ENCODE data around the gene COX7A1. TPM values are rescaled to one million over a fixed set of nuclear protein-coding genes. Genes with fewer than 3 reads are reported as not detected.

Gene COX7A1
- total RNA-seq, 1 experiment from 2014 or later = not detected

Other genes starting within 250 kb of the COX7A1 start
- not detected in 2 replicates for gene HCST, start 249.9 kb downstream of the COX7A1 start, total RNA-seq (2014; rRNA removed; shearing (Covaris generic))
- gene TYROBP, start 244.2 kb downstream of the COX7A1 start, total RNA-seq (2014; rRNA removed; shearing (Covaris generic)) = not detected in 2 replicates
- 1.8 and 3.3 TPM in 2 replicates for gene LRFN3, start 216.1 kb downstream of the COX7A1 start, total RNA-seq (2014; rRNA removed; shearing (Covaris generic))
- 13.3 and 14.1 TPM in 2 replicates for gene SDHAF1, start 157.3 kb downstream of the COX7A1 start, total RNA-seq (2014; rRNA removed; shearing (Covaris generic))
- not detected in 2 replicates for gene SYNE4, start 143.6 kb downstream of the COX7A1 start, total RNA-seq (2014; rRNA removed; shearing (Covaris generic))
- gene ALKBH6, start 138.2 kb downstream of the COX7A1 start, total RNA-seq (2014; rRNA removed; shearing (Covaris generic)) = 11.9 and 14.9 TPM in 2 replicates
- 0.34 and 0.43 TPM in 2 replicates for gene CLIP3, start 119.6 kb downstream of the COX7A1 start, total RNA-seq (2014; rRNA removed; shearing (Covaris generic))
- gene THAP8, start 98.2 kb downstream of the COX7A1 start, total RNA-seq (2014; rRNA removed; shearing (Covaris generic)) = 1.5 and 1.6 TPM in 2 replicates
- 2.7 and 4.1 TPM in 2 replicates for gene WDR62, start 97.5 kb downstream of the COX7A1 start, total RNA-seq (2014; rRNA removed; shearing (Covaris generic))
- gene OVOL3, start 41.3 kb downstream of the COX7A1 start, total RNA-seq (2014; rRNA removed; shearing (Covaris generic)) = not detected in 2 replicates
- gene POLR2I, start 37.6 kb downstream of the COX7A1 start, total RNA-seq (2014; rRNA removed; shearing (Covaris generic)) = 62.8 and 70.4 TPM in 2 replicates
- gene TBCB, start 37.0 kb downstream of the COX7A1 start, total RNA-seq (2014; rRNA removed; shearing (Covaris generic)) = 181 and 190 TPM in 2 replicates
- gene CAPNS1, start 12.4 kb downstream of the COX7A1 start, total RNA-seq (2014; rRNA removed; shearing (Covaris generic)) = 214 and 271 TPM in 2 replicates
- 1.7 and 2.6 TPM in 2 replicates for gene ZNF565, start 62.2 kb upstream of the COX7A1 start, total RNA-seq (2014; rRNA removed; shearing (Covaris generic))
- gene ZNF146, start 62.7 kb upstream of the COX7A1 start, total RNA-seq (2014; rRNA removed; shearing (Covaris generic)) = 88.8 and 97.2 TPM in 2 replicates
- 3.0 and 3.5 TPM in 2 replicates for gene ZFP14, start 226.8 kb upstream of the COX7A1 start, total RNA-seq (2014; rRNA removed; shearing (Covaris generic))

Data from SK-MEL-5 (cell line).